Suprapubic skin (tissue), 4 donors: ENCODE results near the gene PCDHB12. TPM values are rescaled to one million over a fixed set of nuclear protein-coding genes. Genes with fewer than 3 reads are reported as not detected.
"Not testable (repeated sequence)": the region's sequence is repeated elsewhere in the genome, so short reads cannot be mapped to it uniquely, and the experiment has no call there.

ENCODE experiments used
- DNase-seq, 2 donors: peaks; one replicate each; pipeline ENCODE4 v3.0.0-alpha.2; 2019; ENCODE audit warnings: low spot score in 2 of 2
- H3K27ac ChIP-seq: fragments of 200-600 bp; sonication (generic); one replicate; pipeline ENCODE4 v1.5.1; 2019
- H3K27me3 ChIP-seq: fragments of 200-600 bp; sonication (generic); one replicate; pipeline ENCODE4 v1.5.1; 2019
- H3K36me3 ChIP-seq: fragments of 200-600 bp; sonication (generic); one replicate; pipeline ENCODE4 v1.5.1; 2019
- H3K4me1 ChIP-seq: fragments of 200-600 bp; sonication (generic); one replicate; pipeline ENCODE4 v1.5.1; 2019
- H3K4me3 ChIP-seq: fragments of 200-600 bp; sonication (generic); one replicate; pipeline ENCODE4 v1.5.1; 2019; ENCODE audit warnings: mild to moderate bottlenecking
- H3K9me3 ChIP-seq: fragments of 200-600 bp; sonication (generic); one replicate; pipeline ENCODE4 v1.5.1; 2019
- CTCF ChIP-seq, 2 donors: fragments of 200-600 bp in 1 of 2; fragments of 450-650 bp in 1 of 2; sonication (generic) in 1 of 2; IDR thresholded peaks; one replicate each; pipeline ENCODE4 v1.5.1; 2016 to 2019; ENCODE audit warnings: antibody characterized with exemption in 2 of 2, mild to moderate bottlenecking in 1 of 2, moderate library complexity in 1 of 2
- EP300 ChIP-seq: sonication (generic); formaldehyde crosslinking; IDR thresholded peaks from one replicate; pipeline ENCODE4 v1.6.1; 2017; ENCODE audit warnings: antibody characterized with exemption
- POLR2A ChIP-seq, 2 donors: fragments of 450-650 bp; IDR thresholded peaks; one replicate each; pipeline ENCODE4 v1.6.1; 2017; ENCODE audit warnings: antibody characterized with exemption in 2 of 2, mild to moderate bottlenecking in 2 of 2, moderate library complexity in 2 of 2
- POLR2AphosphoS5 ChIP-seq, 3 donors: sonication (generic); formaldehyde crosslinking; IDR thresholded peaks; one replicate each; pipeline ENCODE4 v1.6.1; 2017; ENCODE audit warnings: antibody characterized with exemption in 3 of 3
- WGBS: methylation state at CpG from one replicate; pipeline ENCODE4 v1.1.5; 2018; 5-methylcytosine and 5-hydroxymethylcytosine counted together
- total RNA-seq, 4 donors: library from RNA; depleted of rRNA; stranded (reverse); fragments of >200 nt; gene quantifications; one replicate each; pipeline ENCODE4 v1.1.0, GENCODE V29; 2016

The PCDHB12 gene
- total RNA-seq, 4 donors from 2014 or later = 0.83 to 2.2 (median 0.95) TPM

- H3K4me1 ChIP-seq = no peaks in the 10 kb centered on the region
- H3K27ac ChIP-seq = no peak within 1 kb of the TSS
- WGBS = 39% methylated on average over 15 of the region's 15 CpGs
- H3K27me3 ChIP-seq = no peaks in the 10 kb centered on the region
- no peak for TF ChIP-seq POLR2AphosphoS5 (IDR thresholded peaks at IDR 0.05)
- TF ChIP-seq EP300 = no peak
- no peak for TF ChIP-seq POLR2A (IDR thresholded peaks at IDR 0.05)
- TF ChIP-seq CTCF (IDR thresholded peaks at IDR 0.05) = no peak
- H3K9me3 ChIP-seq = peaks cover 24% of the 10 kb centered on the region
- DNase-seq = no peak
- H3K4me3 ChIP-seq = peak within 1 kb of the TSS; percentile 27
- H3K36me3 ChIP-seq = no peaks in the 10 kb centered on the region
Measured at GRCh38 chr5:141223112-141223783, 14.7 kb downstream of the PCDHB12 start, which contains the start of gene PCDHB14. TSS of gene PCDHB14 (plus strand) at chr5:141223343. CDS start at chr5:141223506, 163 bp downstream.

- H3K27me3 ChIP-seq, H3K27ac ChIP-seq, H3K4me3 ChIP-seq, DNase-seq, H3K4me1 ChIP-seq, H3K36me3 ChIP-seq: not testable (repeated sequence)
- H3K9me3 ChIP-seq = peaks cover 20% of the 10 kb centered on the region
- WGBS = 17% methylated on average over 10 of the region's 40 CpGs
Measured at GRCh38 chr5:141224844-141225243, 16.3 kb downstream of the PCDHB12 start.

GRCh38 chr5:141225421-141225820, 16.9 kb downstream of the PCDHB12 start:
- H3K4me1 ChIP-seq, DNase-seq, H3K36me3 ChIP-seq, H3K27ac ChIP-seq, H3K27me3 ChIP-seq, H3K4me3 ChIP-seq: not testable (repeated sequence)
- WGBS = 47% methylated on average over 22 of the region's 30 CpGs
- H3K9me3 ChIP-seq = peaks cover 21% of the 10 kb centered on the region

- no peaks in the 10 kb centered on the region for H3K4me1 ChIP-seq
- 9% methylated on average over 15 of the region's 15 CpGs for WGBS
- no peaks in the 10 kb centered on the region for H3K36me3 ChIP-seq
- peak overlapping the region; percentile 13 for H3K4me3 ChIP-seq
- TF ChIP-seq POLR2A (IDR thresholded peaks at IDR 0.05) = no peak
- no peak for TF ChIP-seq CTCF (IDR thresholded peaks at IDR 0.05)
- no peak for TF ChIP-seq POLR2AphosphoS5 (IDR thresholded peaks at IDR 0.05)
- no peaks in the 10 kb centered on the region for H3K27me3 ChIP-seq
- no peak overlapping the region for H3K27ac ChIP-seq
- no peak for DNase-seq
- peaks cover 67% of the 10 kb centered on the region for H3K9me3 ChIP-seq
Measured at GRCh38 chr5:141234109-141234667, 25.7 kb downstream of the PCDHB12 start.

DNA sequence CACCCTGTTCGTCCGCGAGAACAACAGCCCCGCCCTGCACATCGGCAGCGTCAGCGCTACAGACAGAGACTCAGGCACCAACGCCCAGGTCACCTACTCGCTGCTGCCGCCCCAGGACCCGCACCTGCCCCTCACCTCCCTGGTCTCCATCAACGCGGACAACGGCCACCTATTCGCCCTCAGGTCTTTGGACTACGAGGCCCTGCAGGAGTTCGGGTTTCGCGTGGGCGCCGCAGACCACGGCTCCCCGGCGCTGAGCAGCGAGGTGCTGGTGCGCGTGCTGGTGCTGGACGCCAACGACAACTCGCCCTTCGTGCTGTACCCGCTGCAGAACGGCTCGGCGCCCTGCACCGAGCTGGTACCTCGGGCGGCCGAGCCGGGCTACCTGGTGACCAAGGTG, 27.4 kb downstream of the PCDHB12 start:
- 25% methylated on average over 4 of the region's 40 CpGs for WGBS
- H3K4me1 ChIP-seq, H3K27ac ChIP-seq, H3K4me3 ChIP-seq, H3K36me3 ChIP-seq, DNase-seq, H3K27me3 ChIP-seq: not testable (repeated sequence)
- H3K9me3 ChIP-seq = peaks cover 78% of the 10 kb centered on the region

- Histone ChIP-seq H3K36me3 (no peaks in the 10 kb centered on the region), H3K9me3 (peaks cover 83% of the 10 kb centered on the region), H3K4me3 (no peak overlapping the region), H3K27me3 (no peaks in the 10 kb centered on the region), H3K27ac (no peak overlapping the region), H3K4me1 (no peaks in the 10 kb centered on the region)
- WGBS = 23% methylated on average over 13 of the region's 32 CpGs
- TF ChIP-seq CTCF (IDR thresholded peaks at IDR 0.05) (no peak), POLR2AphosphoS5 (IDR thresholded peaks at IDR 0.05) (no peak), EP300 (no peak), POLR2A (IDR thresholded peaks at IDR 0.05) (no peak)
- no peak for DNase-seq
Measured at GRCh38 chr5:141236516-141237313, 28.2 kb downstream of the PCDHB12 start.
